A549 (cell line): ENCODE data around the gene ATG4D.

Experiments
- CTCF ChIP-seq: fragments of >200 bp; sonication (Bioruptor Twin); formaldehyde crosslinking; IDR thresholded peaks from 3 replicates; pipeline ENCODE4 v1.5.1; 2016
- POLR2A ChIP-seq: IDR thresholded peaks from 2 replicates; pipeline ENCODE4 v1.6.1; 2012; ENCODE audit warnings: mild to moderate bottlenecking, low read length
- POLR2AphosphoS2 ChIP-seq: conservative IDR thresholded peaks from 2 replicates; pipeline ENCODE4 v1.6.1; 2012; ENCODE audit warnings: low read length, improper control_type of control experiment, inconsistent platforms

- TF ChIP-seq CTCF (no peak), POLR2AphosphoS2 (no peak), POLR2A (no peak)
Observed at GRCh38 chr19:10567656-10568055, 24.0 kb downstream of the ATG4D start.
